ENCODE measurements around the gene GALNT2.

DNA sequence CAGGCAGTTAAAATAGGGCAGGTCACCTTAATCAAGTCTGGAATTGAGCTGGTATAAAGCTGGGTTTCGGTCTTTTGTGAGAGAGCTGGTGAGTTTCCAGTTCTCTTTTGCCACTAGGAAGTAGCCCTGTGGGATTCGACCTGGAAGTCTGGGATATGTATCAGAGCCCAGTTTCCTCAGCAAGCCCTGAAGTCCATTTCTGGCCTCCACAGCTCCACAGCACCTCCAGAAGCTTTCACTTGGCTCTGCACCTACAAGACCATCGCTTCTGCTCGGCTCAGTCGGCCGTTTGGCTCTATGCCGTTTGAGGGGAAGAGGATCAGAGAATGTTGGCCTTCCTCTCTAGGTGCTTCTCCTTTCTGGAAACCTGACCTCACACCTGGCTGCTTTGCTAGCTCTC lies 148.0 kb downstream of the GALNT2 start:
- TF ChIP-seq, protein P1, sequence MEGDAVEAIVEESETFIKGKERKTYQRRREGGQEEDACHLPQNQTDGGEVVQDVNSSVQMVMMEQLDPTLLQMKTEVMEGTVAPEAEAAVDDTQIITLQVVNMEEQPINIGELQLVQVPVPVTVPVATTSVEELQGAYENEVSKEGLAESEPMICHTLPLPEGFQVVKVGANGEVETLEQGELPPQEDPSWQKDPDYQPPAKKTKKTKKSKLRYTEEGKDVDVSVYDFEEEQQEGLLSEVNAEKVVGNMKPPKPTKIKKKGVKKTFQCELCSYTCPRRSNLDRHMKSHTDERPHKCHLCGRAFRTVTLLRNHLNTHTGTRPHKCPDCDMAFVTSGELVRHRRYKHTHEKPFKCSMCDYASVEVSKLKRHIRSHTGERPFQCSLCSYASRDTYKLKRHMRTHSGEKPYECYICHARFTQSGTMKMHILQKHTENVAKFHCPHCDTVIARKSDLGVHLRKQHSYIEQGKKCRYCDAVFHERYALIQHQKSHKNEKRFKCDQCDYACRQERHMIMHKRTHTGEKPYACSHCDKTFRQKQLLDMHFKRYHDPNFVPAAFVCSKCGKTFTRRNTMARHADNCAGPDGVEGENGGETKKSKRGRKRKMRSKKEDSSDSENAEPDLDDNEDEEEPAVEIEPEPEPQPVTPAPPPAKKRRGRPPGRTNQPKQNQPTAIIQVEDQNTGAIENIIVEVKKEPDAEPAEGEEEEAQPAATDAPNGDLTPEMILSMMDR (IDR thresholded peaks at IDR 0.05 in 2 of 3, conservative IDR thresholded peaks at IDR 0.05 in 1 of 3; ENCODE audit: control insufficient read depth in 2 of 3, extremely low read depth in 1 of 3, insufficient read depth in 1 of 3, low read depth in 3 of 3, low read length in 3 of 3): peak in 2 of 3 experiments; percentile 3 to 22; a peak in 1 of 6 replicates
- TF ChIP-seq SPI1 (IDR thresholded peaks at IDR 0.05; ENCODE audit: borderline replicate concordance, insufficient read depth, low read depth, low read length) (no peak), NFIC (IDR thresholded peaks at IDR 0.05; ENCODE audit: low read depth, low read length) (no peak), CBFB (IDR thresholded peaks at IDR 0.05; ENCODE audit: low read depth) (no peak), POLR2AphosphoS2 (IDR thresholded peaks at IDR 0.05; ENCODE audit: low read depth, low read length) (no peak), MYC (IDR thresholded peaks at IDR 0.05; ENCODE audit: insufficient read depth, insufficient read length, insufficient replicate concordance, low read length, severe bottlenecking) (no peak), JUNB (IDR thresholded peaks at IDR 0.05) (no peak)
- TF ChIP-seq, protein P2, sequence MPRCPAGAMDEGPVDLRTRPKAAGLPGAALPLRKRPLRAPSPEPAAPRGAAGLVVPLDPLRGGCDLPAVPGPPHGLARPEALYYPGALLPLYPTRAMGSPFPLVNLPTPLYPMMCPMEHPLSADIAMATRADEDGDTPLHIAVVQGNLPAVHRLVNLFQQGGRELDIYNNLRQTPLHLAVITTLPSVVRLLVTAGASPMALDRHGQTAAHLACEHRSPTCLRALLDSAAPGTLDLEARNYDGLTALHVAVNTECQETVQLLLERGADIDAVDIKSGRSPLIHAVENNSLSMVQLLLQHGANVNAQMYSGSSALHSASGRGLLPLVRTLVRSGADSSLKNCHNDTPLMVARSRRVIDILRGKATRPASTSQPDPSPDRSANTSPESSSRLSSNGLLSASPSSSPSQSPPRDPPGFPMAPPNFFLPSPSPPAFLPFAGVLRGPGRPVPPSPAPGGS (IDR thresholded peaks at IDR 0.05; ENCODE audit: borderline replicate concordance, insufficient read depth, low read depth, low read length, poor library complexity, severe bottlenecking): no peak
- TF ChIP-seq, protein P3, sequence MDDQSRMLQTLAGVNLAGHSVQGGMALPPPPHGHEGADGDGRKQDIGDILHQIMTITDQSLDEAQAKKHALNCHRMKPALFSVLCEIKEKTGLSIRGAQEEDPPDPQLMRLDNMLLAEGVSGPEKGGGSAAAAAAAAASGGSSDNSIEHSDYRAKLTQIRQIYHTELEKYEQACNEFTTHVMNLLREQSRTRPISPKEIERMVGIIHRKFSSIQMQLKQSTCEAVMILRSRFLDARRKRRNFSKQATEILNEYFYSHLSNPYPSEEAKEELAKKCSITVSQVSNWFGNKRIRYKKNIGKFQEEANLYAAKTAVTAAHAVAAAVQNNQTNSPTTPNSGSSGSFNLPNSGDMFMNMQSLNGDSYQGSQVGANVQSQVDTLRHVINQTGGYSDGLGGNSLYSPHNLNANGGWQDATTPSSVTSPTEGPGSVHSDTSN (IDR thresholded peaks at IDR 0.05; ENCODE audit: insufficient replicate concordance, low read depth, low read length): no peak
